Right atrium auricular region (tissue), 2 donors: Measurements from ENCODE around the gene TENM4. TPM values are rescaled to one million over a fixed set of nuclear protein-coding genes. Genes with fewer than 3 reads are reported as not detected.

Experiments
- DNase-seq: peaks from one replicate; pipeline ENCODE4 v3.0.0-alpha.2; 2019; ENCODE audit warnings: low spot score
- H3K27ac ChIP-seq, 2 donors: fragments of 200-600 bp; sonication (generic); 1 replicate in 1 of 2; 2 replicates in 1 of 2; pipeline ENCODE4 v1.5.1; 2016 to 2019
- H3K27me3 ChIP-seq, 2 donors: fragments of 200-600 bp; sonication (generic); one replicate each; pipeline versions ENCODE4 v1.5.1 to v1.6.0; 2017 to 2019
- H3K36me3 ChIP-seq: fragments of 200-600 bp; sonication (generic); one replicate; pipeline ENCODE4 v1.5.1; 2016
- H3K4me1 ChIP-seq, 2 donors: fragments of 200-600 bp; sonication (generic); one replicate each; pipeline versions ENCODE4 v1.5.1 to v1.6.0; 2017 to 2019
- H3K4me3 ChIP-seq, 2 donors: fragments of 200-600 bp; sonication (generic); 1 replicate in 1 of 2; 2 replicates in 1 of 2; pipeline ENCODE4 v1.5.1; 2017 to 2019; ENCODE audit warnings: mild to moderate bottlenecking in 1 of 2, moderate library complexity in 1 of 2
- H3K9me3 ChIP-seq, 2 donors: fragments of 200-600 bp; sonication (generic); one replicate each; pipeline ENCODE4 v1.5.1; 2019
- total RNA-seq, 2 donors: library from RNA; depleted of rRNA; stranded (reverse); fragments of >200 nt; gene quantifications; one replicate each; pipeline ENCODE4 v1.1.0, GENCODE V29; 2016
- TF ChIP-seq, protein P1 (sequence below), 2 donors: fragments of 200-600 bp; sonication (generic); IDR thresholded peaks; one replicate each; pipeline ENCODE4 v1.5.1; 2019; ENCODE audit warnings: antibody characterized with exemption in 2 of 2

TENM4 gene
- total RNA-seq, 2 donors from 2014 or later = 0.30 to 0.98 TPM

DNA sequence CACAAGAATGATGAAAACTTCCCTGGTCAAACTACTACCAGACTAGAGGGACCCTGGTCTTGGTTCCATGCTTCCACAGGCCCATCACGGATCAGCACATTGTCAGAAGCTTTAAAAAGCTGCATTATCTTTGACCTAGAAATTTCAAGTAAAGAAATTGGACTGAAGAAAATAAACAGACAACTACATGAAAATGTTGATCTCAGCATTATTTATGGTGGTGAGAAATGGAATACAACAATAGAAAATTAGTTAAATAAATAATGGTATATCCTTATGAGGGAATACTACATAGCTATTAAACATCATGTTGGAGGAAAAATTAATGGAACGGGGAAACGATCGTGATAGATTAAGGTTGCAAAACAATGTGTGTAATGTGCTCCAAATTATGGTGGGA, 13.7 kb downstream of the TENM4 start:
- Histone ChIP-seq H3K9me3 (no peaks in the 10 kb centered on the region), H3K4me1 (no peaks in the 10 kb centered on the region), H3K4me3 (no peak overlapping the region), H3K36me3 (no peaks in the 10 kb centered on the region), H3K27me3 (no peaks in the 10 kb centered on the region), H3K27ac (no peak overlapping the region)
- TF ChIP-seq, protein P1, sequence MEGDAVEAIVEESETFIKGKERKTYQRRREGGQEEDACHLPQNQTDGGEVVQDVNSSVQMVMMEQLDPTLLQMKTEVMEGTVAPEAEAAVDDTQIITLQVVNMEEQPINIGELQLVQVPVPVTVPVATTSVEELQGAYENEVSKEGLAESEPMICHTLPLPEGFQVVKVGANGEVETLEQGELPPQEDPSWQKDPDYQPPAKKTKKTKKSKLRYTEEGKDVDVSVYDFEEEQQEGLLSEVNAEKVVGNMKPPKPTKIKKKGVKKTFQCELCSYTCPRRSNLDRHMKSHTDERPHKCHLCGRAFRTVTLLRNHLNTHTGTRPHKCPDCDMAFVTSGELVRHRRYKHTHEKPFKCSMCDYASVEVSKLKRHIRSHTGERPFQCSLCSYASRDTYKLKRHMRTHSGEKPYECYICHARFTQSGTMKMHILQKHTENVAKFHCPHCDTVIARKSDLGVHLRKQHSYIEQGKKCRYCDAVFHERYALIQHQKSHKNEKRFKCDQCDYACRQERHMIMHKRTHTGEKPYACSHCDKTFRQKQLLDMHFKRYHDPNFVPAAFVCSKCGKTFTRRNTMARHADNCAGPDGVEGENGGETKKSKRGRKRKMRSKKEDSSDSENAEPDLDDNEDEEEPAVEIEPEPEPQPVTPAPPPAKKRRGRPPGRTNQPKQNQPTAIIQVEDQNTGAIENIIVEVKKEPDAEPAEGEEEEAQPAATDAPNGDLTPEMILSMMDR (IDR thresholded peaks at IDR 0.05) = no peak
- no peak for DNase-seq

DNA sequence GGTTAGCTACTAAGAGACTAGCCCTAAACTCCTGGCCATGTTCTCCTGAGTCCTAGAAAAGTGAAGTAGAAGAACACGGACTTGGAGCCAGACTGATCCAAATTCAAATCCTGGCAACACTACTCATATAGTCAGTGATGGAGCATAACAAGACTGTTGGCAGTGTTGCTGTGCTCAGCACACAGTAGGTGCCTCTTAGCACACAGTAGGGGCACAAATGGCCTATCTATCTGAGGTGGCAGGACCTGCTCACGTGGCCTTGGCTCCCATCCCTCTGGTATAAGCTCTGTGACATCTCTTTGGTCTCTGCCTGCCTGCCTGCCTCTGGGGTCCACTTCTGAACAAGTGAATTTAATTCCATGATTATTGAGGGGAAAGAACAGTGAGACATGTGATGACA, 15.4 kb downstream of the TENM4 start:
- Histone ChIP-seq H3K4me1 (no peaks in the 10 kb centered on the region), H3K36me3 (no peaks in the 10 kb centered on the region), H3K27ac (no peak overlapping the region), H3K27me3 (no peaks in the 10 kb centered on the region), H3K4me3 (no peak overlapping the region), H3K9me3 (no peaks in the 10 kb centered on the region)
- DNase-seq = no peak
- TF ChIP-seq, protein P1 (IDR thresholded peaks at IDR 0.05) = no peak

DNA sequence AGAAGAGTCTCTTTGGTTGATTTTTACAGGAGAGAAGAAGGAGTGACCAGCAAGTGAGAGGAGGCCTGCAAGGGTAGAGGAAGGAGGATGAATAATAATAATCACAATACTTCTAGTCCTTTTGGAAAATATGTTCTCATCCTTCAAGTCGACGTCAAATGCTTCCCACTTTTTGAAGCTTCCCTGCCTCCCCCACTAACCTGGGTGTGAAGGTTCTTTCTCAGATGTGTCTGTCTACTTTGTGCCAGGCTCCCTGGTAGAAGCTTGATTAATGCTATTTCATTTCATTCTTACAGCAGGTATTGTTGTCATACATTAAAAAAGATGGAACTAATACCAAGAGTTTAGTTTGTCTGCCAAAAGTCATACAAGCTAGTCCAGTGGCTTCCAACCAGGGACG, 17.1 kb downstream of the TENM4 start:
- DNase-seq = no peak
- H3K4me3 ChIP-seq = no peak overlapping the region
- TF ChIP-seq, protein P1 (IDR thresholded peaks at IDR 0.05) = no peak
- no peaks in the 10 kb centered on the region for H3K36me3 ChIP-seq
- no peaks in the 10 kb centered on the region for H3K9me3 ChIP-seq
- no peaks in the 10 kb centered on the region for H3K4me1 ChIP-seq
- no peak overlapping the region for H3K27ac ChIP-seq
- H3K27me3 ChIP-seq = no peaks in the 10 kb centered on the region

DNA sequence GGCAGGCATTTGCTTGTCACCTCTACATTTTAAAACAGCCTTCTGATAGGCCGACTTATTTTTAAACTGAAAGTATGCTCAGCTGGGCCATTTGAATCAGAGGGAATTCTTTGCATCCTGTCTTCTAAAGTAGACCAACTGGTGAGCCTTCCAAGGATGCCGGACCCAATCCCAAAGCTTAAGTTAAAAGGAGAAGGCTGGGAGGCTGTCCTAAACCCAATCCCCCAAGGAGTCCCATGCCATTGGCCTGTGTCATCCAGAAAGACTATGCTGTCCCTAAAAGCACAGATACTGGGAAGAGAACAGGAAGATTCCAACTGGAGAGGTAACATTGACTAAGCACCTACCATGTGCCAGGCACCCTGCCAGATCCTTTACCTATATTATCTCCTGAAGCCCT, 18.0 kb downstream of the TENM4 start:
- no peaks in the 10 kb centered on the region for H3K9me3 ChIP-seq
- H3K4me3 ChIP-seq = no peak overlapping the region
- DNase-seq = no peak
- H3K27ac ChIP-seq = no peak overlapping the region
- TF ChIP-seq, protein P1 (IDR thresholded peaks at IDR 0.05) = no peak
- H3K4me1 ChIP-seq = no peaks in the 10 kb centered on the region
- H3K27me3 ChIP-seq = no peaks in the 10 kb centered on the region
- no peaks in the 10 kb centered on the region for H3K36me3 ChIP-seq

DNA sequence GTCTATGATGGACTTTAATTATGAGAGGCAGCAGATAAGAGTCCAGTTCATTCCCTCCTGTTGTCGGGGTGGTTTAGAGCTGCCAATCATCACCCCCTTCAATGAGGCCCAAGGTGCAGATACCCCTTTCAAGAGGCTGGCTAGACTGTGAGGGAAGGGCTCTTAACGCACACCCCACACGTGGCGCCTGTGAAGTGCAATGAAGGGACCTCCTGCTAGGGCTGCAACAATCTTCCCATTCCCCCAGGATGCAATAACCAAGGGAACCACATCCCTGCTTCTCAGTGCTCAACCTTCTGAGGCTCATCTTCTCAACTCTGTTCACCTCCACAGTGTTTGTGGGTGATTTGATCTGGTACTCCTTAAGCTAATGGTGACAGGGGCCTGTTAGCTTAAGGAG, 19.0 kb downstream of the TENM4 start:
- DNase-seq = no peak
- no peaks in the 10 kb centered on the region for H3K9me3 ChIP-seq
- H3K27ac ChIP-seq = no peak overlapping the region
- H3K36me3 ChIP-seq = no peaks in the 10 kb centered on the region
- no peaks in the 10 kb centered on the region for H3K27me3 ChIP-seq
- no peak overlapping the region for H3K4me3 ChIP-seq
- TF ChIP-seq, protein P1 (IDR thresholded peaks at IDR 0.05) = no peak
- H3K4me1 ChIP-seq = no peaks in the 10 kb centered on the region

DNA sequence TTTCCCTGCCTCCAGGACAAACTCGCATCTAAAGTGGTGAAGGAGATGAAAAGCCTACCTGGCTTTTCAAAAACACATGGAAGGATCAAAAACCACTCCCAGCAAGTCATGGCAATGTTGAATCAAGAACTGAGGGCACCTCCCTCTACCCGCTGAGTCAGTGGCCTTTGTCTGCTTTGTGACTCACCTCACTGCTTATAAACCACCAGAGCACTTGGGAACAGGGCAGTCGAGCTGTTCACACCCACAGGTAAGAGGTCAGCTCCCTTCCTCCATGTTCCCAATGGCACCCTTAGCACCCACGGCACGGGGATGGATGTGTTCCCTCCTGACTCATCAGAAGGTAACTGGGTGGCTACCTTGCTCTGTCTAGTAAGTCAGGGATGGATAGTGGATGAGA, 21.7 kb downstream of the TENM4 start:
- no peak overlapping the region for H3K4me3 ChIP-seq
- DNase-seq = no peak
- H3K27ac ChIP-seq = no peak overlapping the region
- peaks cover 0 to 12% of the 10 kb centered on the region in 2 donors for H3K9me3 ChIP-seq
- no peaks in the 10 kb centered on the region for H3K36me3 ChIP-seq
- H3K27me3 ChIP-seq = no peaks in the 10 kb centered on the region
- TF ChIP-seq, protein P1 (IDR thresholded peaks at IDR 0.05) = no peak
- peaks cover 0 to 11% of the 10 kb centered on the region in 2 donors for H3K4me1 ChIP-seq
